ENCODE measurements around the gene MAS1.

Gene MAS1

GRCh38 chr6:159884720-159885119 lies 6.1 kb upstream of the MAS1 start:
- DNase-seq, result no peak

- DNase-seq, result no peak
These were observed 4.5 kb upstream of the MAS1 start for GRCh38 chr6:159886270-159886669.

- DNase-seq, result no peak
These were observed 3.6 kb upstream of the MAS1 start for GRCh38 chr6:159887146-159887545.

GRCh38 chr6:159887761-159888160 lies 3.0 kb upstream of the MAS1 start:
- no peak for DNase-seq

GRCh38 chr6:159890201-159890600 lies 587 bp upstream of the MAS1 start:
- DNase-seq, result no peak

- DNase-seq, result no peak
These were observed 1.3 kb downstream of the MAS1 start for GRCh38 chr6:159892053-159892452.

GRCh38 chr6:159893064-159893463 lies 2.3 kb downstream of the MAS1 start:
- no peak for DNase-seq

GRCh38 chr6:159894991-159895390 lies 4.2 kb downstream of the MAS1 start:
- DNase-seq, result no peak

GRCh38 chr6:159897603-159898002 lies 6.8 kb downstream of the MAS1 start:
- no peak for DNase-seq

- DNase-seq, result no peak
These were observed 7.7 kb downstream of the MAS1 start for GRCh38 chr6:159898519-159898918.

- DNase-seq, result no peak
These were observed 9.4 kb downstream of the MAS1 start for GRCh38 chr6:159899994-159900745.

- DNase-seq, result no peak
These were observed 11.8 kb downstream of the MAS1 start for GRCh38 chr6:159902620-159903019.

GRCh38 chr6:159904497-159904911 lies 13.7 kb downstream of the MAS1 start:
- no peak for DNase-seq

GRCh38 chr6:159906400-159906799 lies 15.6 kb downstream of the MAS1 start:
- no peak for DNase-seq

GRCh38 chr6:159908535-159908934 lies 17.7 kb downstream of the MAS1 start:
- no peak for DNase-seq

GRCh38 chr6:159908979-159909378 lies 18.2 kb downstream of the MAS1 start:
- DNase-seq, result no peak

- no peak for DNase-seq
These were observed 19.6 kb downstream of the MAS1 start for GRCh38 chr6:159910342-159910741.

- DNase-seq, result no peak
These were observed 22.6 kb downstream of the MAS1 start for GRCh38 chr6:159913375-159913774.

- no peak for DNase-seq
These were observed 23.2 kb downstream of the MAS1 start for GRCh38 chr6:159913862-159914564.

- DNase-seq, result no peak
These were observed 23.8 kb downstream of the MAS1 start for GRCh38 chr6:159914565-159914923.

GRCh38 chr6:159915397-159915796 lies 24.6 kb downstream of the MAS1 start:
- DNase-seq, result no peak

- DNase-seq, result no peak
These were observed 25.4 kb downstream of the MAS1 start for GRCh38 chr6:159916237-159916636.

GRCh38 chr6:159916752-159917151 lies 26.0 kb downstream of the MAS1 start:
- no peak for DNase-seq

GRCh38 chr6:159919011-159919511 lies 28.3 kb downstream of the MAS1 start:
- no peak for DNase-seq
